ENCODE results near the gene C10orf88. TPM values are rescaled to one million over a fixed set of nuclear protein-coding genes. Genes with fewer than 3 reads are reported as not detected.

The C10orf88 gene
- total and polyA plus RNA-seq, 2 experiments from 2014 or later = 5.6 to 11.1 TPM

DNA sequence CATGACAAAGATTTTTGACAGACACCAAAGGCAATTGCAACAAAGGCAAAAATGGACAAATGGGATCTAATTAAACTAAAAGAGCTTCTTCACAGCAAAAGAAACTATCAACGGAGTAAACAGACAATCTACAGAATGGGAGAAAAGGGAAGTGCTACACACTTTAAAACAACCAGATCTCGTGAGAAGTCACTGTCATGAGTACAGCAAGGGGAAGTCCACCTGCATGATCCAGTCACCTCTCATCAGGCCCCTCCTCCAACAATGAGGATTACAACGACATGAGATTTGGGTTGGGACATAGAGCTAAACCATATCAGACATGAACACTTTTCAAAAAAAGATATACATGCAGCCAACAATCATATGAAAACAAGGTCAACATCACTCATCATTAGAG is 14.7 kb upstream of the C10orf88 start (continued):
- TF ChIP-seq, protein P1, sequence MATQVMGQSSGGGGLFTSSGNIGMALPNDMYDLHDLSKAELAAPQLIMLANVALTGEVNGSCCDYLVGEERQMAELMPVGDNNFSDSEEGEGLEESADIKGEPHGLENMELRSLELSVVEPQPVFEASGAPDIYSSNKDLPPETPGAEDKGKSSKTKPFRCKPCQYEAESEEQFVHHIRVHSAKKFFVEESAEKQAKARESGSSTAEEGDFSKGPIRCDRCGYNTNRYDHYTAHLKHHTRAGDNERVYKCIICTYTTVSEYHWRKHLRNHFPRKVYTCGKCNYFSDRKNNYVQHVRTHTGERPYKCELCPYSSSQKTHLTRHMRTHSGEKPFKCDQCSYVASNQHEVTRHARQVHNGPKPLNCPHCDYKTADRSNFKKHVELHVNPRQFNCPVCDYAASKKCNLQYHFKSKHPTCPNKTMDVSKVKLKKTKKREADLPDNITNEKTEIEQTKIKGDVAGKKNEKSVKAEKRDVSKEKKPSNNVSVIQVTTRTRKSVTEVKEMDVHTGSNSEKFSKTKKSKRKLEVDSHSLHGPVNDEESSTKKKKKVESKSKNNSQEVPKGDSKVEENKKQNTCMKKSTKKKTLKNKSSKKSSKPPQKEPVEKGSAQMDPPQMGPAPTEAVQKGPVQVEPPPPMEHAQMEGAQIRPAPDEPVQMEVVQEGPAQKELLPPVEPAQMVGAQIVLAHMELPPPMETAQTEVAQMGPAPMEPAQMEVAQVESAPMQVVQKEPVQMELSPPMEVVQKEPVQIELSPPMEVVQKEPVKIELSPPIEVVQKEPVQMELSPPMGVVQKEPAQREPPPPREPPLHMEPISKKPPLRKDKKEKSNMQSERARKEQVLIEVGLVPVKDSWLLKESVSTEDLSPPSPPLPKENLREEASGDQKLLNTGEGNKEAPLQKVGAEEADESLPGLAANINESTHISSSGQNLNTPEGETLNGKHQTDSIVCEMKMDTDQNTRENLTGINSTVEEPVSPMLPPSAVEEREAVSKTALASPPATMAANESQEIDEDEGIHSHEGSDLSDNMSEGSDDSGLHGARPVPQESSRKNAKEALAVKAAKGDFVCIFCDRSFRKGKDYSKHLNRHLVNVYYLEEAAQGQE (IDR thresholded peaks at IDR 0.05; ENCODE audit: unreplicated experiment) = no peak
- no peak for TF ChIP-seq POLR2AphosphoS5 (IDR thresholded peaks at IDR 0.05; ENCODE audit: low read depth)

DNA sequence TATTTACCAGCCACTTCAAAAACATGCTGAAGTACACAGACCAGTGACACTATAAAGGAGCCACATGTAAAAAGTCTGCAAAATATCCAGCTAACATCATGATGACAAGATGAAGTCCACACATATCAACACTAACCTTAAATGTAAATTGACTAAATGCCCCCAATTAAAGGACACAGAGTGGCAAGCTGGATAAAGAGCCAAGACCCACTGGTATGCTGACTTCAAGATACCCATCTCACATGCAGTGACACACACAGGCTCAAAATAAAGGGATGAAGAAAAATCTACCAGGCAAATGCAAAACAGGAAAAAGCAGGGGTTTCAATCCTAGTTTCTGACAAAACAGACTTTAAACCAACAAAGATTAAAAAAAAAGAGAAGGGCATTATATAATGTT is 12.9 kb upstream of the C10orf88 start:
- Histone ChIP-seq H3K4me1 (ENCODE audit: insufficient read depth) (no peaks in the 10 kb centered on the region), H3K79me2 (replicated peaks; ENCODE audit: insufficient read depth) (no peaks in the 10 kb centered on the region)
- peaks cover 68% of the 10 kb centered on the region for H3K9me3 Mint-ChIP-seq

DNA sequence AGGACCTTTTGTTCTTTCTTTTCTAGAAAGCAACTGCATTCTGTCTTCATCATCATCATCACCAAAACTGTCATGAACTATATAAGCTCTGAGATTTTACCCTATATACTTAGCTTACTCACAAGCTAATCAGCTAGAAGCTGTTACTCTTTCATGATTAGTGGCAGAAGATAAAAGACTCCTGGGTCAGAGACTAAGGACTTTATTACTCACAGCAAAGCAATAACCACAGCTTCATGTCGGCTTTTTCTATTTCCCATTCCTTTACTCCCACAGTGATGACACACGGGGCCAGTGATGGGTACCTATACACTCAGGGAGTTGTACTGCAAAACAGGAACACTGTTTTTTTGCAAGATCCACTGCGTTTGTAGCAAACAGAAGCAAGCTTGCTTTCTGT is 8.4 kb upstream of the C10orf88 start:
- Mint-ChIP-seq H3K4me1 (no peaks in the 10 kb centered on the region), H3K36me3 (ENCODE audit: low read depth) (peaks cover 29% of the 10 kb centered on the region; the same call in 2 of the 3 replicates), H3K27ac (no peak overlapping the region), H3K9me3 (peaks cover 48% of the 10 kb centered on the region), H3K4me3 (no peak overlapping the region), H3K27me3 (ENCODE audit: insufficient read depth, low read depth, poor library complexity) (peaks cover 3% of the 10 kb centered on the region)
- DNase-seq (ENCODE audit: low spot score) (no peak), ATAC-seq (no peak)
- H3K4me2 ChIP-seq = no peak overlapping the region
- H3K4me1 ChIP-seq (ENCODE audit: insufficient read depth) = no peaks in the 10 kb centered on the region
- no peaks in the 10 kb centered on the region for H3K79me2 ChIP-seq (replicated peaks; ENCODE audit: insufficient read depth)
- H3F3A ChIP-seq (replicated peaks; ENCODE audit: low read depth) = no peaks in the 10 kb centered on the region
- H3K36me3 ChIP-seq (ENCODE audit: insufficient read depth) = no peaks in the 10 kb centered on the region
- H4K20me1 ChIP-seq (replicated peaks; ENCODE audit: insufficient read depth) = no peaks in the 10 kb centered on the region
- peaks cover 2% of the 10 kb centered on the region; the same call in 1 of the 2 replicates for H3K27me3 ChIP-seq (ENCODE audit: insufficient read depth)
- no peak overlapping the region for H2AFZ ChIP-seq
- H3K9me2 ChIP-seq (ENCODE audit: insufficient read depth) = no peaks in the 10 kb centered on the region; the same call in 1 of the 2 replicates
- no peak overlapping the region for H3K4me3 ChIP-seq
- no peak overlapping the region for H3K27ac ChIP-seq (ENCODE audit: low read depth)
- TF ChIP-seq POLR2AphosphoS5 (IDR thresholded peaks at IDR 0.05; ENCODE audit: low read depth) = no peak
- TF ChIP-seq STAT1 (IDR thresholded peaks at IDR 0.05; ENCODE audit: unreplicated experiment) = no peak
- TF ChIP-seq EZH2phosphoT487 (IDR thresholded peaks at IDR 0.05; ENCODE audit: unreplicated experiment) = no peak
- no peak for TF ChIP-seq ZNF331 (CRISPR knock-in tag; IDR thresholded peaks at IDR 0.05; ENCODE audit: low read depth)
- TF ChIP-seq ZNF114 (CRISPR knock-in tag; IDR thresholded peaks at IDR 0.05) = no peak
- TF ChIP-seq CREB1 (CRISPR knock-in tag; IDR thresholded peaks at IDR 0.05; ENCODE audit: low read depth) = no peak
- TF ChIP-seq, protein P2, sequence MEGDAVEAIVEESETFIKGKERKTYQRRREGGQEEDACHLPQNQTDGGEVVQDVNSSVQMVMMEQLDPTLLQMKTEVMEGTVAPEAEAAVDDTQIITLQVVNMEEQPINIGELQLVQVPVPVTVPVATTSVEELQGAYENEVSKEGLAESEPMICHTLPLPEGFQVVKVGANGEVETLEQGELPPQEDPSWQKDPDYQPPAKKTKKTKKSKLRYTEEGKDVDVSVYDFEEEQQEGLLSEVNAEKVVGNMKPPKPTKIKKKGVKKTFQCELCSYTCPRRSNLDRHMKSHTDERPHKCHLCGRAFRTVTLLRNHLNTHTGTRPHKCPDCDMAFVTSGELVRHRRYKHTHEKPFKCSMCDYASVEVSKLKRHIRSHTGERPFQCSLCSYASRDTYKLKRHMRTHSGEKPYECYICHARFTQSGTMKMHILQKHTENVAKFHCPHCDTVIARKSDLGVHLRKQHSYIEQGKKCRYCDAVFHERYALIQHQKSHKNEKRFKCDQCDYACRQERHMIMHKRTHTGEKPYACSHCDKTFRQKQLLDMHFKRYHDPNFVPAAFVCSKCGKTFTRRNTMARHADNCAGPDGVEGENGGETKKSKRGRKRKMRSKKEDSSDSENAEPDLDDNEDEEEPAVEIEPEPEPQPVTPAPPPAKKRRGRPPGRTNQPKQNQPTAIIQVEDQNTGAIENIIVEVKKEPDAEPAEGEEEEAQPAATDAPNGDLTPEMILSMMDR (conservative IDR thresholded peaks at IDR 0.05; ENCODE audit: low read depth in 2 of 2) = no peak
- TF ChIP-seq, protein P3, sequence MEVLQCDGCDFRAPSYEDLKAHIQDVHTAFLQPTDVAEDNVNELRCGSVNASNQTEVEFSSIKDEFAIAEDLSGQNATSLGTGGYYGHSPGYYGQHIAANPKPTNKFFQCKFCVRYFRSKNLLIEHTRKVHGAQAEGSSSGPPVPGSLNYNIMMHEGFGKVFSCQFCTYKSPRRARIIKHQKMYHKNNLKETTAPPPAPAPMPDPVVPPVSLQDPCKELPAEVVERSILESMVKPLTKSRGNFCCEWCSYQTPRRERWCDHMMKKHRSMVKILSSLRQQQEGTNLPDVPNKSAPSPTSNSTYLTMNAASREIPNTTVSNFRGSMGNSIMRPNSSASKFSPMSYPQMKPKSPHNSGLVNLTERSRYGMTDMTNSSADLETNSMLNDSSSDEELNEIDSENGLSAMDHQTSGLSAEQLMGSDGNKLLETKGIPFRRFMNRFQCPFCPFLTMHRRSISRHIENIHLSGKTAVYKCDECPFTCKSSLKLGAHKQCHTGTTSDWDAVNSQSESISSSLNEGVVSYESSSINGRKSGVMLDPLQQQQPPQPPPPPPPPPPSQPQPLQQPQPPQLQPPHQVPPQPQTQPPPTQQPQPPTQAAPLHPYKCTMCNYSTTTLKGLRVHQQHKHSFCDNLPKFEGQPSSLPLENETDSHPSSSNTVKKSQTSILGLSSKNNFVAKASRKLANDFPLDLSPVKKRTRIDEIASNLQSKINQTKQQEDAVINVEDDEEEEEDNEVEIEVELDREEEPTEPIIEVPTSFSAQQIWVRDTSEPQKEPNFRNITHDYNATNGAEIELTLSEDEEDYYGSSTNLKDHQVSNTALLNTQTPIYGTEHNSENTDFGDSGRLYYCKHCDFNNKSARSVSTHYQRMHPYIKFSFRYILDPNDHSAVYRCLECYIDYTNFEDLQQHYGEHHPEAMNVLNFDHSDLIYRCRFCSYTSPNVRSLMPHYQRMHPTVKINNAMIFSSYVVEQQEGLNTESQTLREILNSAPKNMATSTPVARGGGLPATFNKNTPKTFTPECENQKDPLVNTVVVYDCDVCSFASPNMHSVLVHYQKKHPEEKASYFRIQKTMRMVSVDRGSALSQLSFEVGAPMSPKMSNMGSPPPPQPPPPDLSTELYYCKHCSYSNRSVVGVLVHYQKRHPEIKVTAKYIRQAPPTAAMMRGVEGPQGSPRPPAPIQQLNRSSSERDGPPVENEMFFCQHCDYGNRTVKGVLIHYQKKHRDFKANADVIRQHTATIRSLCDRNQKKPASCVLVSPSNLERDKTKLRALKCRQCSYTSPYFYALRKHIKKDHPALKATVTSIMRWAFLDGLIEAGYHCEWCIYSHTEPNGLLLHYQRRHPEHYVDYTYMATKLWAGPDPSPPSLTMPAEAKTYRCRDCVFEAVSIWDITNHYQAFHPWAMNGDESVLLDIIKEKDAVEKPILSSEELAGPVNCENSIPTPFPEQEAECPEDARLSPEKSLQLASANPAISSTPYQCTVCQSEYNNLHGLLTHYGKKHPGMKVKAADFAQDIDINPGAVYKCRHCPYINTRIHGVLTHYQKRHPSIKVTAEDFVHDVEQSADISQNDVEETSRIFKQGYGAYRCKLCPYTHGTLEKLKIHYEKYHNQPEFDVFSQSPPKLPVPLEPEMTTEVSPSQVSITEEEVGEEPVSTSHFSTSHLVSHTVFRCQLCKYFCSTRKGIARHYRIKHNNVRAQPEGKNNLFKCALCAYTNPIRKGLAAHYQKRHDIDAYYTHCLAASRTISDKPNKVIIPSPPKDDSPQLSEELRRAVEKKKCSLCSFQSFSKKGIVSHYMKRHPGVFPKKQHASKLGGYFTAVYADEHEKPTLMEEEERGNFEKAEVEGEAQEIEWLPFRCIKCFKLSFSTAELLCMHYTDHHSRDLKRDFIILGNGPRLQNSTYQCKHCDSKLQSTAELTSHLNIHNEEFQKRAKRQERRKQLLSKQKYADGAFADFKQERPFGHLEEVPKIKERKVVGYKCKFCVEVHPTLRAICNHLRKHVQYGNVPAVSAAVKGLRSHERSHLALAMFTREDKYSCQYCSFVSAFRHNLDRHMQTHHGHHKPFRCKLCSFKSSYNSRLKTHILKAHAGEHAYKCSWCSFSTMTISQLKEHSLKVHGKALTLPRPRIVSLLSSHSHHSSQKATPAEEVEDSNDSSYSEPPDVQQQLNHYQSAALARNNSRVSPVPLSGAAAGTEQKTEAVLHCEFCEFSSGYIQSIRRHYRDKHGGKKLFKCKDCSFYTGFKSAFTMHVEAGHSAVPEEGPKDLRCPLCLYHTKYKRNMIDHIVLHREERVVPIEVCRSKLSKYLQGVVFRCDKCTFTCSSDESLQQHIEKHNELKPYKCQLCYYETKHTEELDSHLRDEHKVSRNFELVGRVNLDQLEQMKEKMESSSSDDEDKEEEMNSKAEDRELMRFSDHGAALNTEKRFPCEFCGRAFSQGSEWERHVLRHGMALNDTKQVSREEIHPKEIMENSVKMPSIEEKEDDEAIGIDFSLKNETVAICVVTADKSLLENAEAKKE (CRISPR knock-in tag; IDR thresholded peaks at IDR 0.05) = no peak

More for the DNA sequence above, 12.9 kb upstream of the C10orf88 start:
- Histone ChIP-seq H3F3A (replicated peaks; ENCODE audit: low read depth) (no peaks in the 10 kb centered on the region), H3K9me2 (ENCODE audit: insufficient read depth) (peaks cover 5% of the 10 kb centered on the region; the same call in 1 of the 2 replicates), H2AFZ (no peak overlapping the region), H3K27ac (ENCODE audit: low read depth) (no peak overlapping the region), H3K4me3 (no peak overlapping the region), H3K36me3 (ENCODE audit: insufficient read depth) (no peaks in the 10 kb centered on the region), H3K27me3 (ENCODE audit: insufficient read depth) (no peaks in the 10 kb centered on the region), H4K20me1 (replicated peaks; ENCODE audit: insufficient read depth) (no peaks in the 10 kb centered on the region), H3K4me2 (no peak overlapping the region)
- H3K27ac Mint-ChIP-seq = no peak overlapping the region
- H3K27me3 Mint-ChIP-seq (ENCODE audit: insufficient read depth, low read depth, poor library complexity) = no peaks in the 10 kb centered on the region
- peaks cover 29% of the 10 kb centered on the region; the same call in 2 of the 3 replicates for H3K36me3 Mint-ChIP-seq (ENCODE audit: low read depth)
- H3K4me3 Mint-ChIP-seq = no peak overlapping the region
- DNase-seq (ENCODE audit: low spot score) = no peak
- no peak for ATAC-seq
- no peak for TF ChIP-seq POLR2AphosphoS5 (IDR thresholded peaks at IDR 0.05; ENCODE audit: low read depth)
- no peaks in the 10 kb centered on the region for H3K4me1 Mint-ChIP-seq
